ENCODE measurements around the gene IQCF6.

IQCF6 gene

GRCh38 chr3:51729042-51729633, 49.9 kb downstream of the IQCF6 start:
- TF ChIP-seq CTCF (conservative IDR thresholded peaks at IDR 0.05; ENCODE audit: low read depth, low read length), result no peak
- no peak overlapping the region for H3K4me3 ChIP-seq (ENCODE audit: low read length)
- no peak for DNase-seq (ENCODE audit: low read depth)
